Pons (tissue), 1 donor: ENCODE results near the gene OR56A4.
"Not testable (repeated sequence)": the region's sequence is repeated elsewhere in the genome, so short reads cannot be mapped to it uniquely, and the experiment has no call there.

Experiments used
- DNase-seq: peaks from one replicate; pipeline ENCODE4 v3.0.0-alpha.2; 2016; ENCODE audit warnings: low spot score

The OR56A4 gene

GRCh38 chr11:5960704-5961320, 45.9 kb downstream of the OR56A4 start:
- not testable (repeated sequence) for DNase-seq

DNA sequence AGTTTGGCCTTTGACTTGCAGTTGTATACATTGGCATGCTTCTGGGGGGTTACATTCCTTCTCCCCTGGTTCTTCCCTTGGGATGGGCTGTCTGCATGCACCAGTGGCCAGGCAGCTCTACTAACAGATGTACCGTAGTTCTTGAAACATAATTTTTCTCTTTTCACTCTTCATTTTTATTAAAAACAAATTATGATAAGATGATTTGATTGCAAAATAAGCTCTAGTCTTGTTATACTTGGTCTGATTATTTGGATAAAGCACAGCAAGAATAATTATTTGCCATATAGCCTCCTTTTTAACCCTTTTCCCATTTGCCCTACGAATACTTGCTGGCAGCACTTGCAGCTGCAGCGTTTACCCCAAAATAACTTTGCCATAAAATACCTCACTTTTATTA, 51.2 kb downstream of the OR56A4 start:
- DNase-seq: no peak
